ENCODE results near the gene SLC40A1.
A peak's percentile ranks its signal among the peaks of the same experiment; 100 is the strongest.

SLC40A1 gene

DNA sequence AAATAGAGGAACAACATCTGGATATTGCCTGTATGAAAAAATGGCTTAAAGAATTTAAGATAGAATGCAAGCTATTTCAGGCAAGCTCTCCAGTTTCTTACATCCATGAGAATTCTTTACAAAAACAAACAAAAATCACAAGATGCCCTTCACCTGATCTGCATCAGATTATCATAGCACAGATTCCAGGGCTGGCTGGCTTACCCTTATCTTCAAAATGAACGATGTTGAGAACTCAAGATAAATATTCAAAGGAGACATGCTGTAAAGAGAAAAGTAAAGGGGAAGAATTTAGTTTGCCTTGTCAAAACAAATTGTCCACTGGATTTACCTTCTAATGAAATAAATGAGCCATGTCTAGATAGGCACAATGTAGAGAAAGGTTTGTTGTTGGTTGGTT lies 18.7 kb upstream of the SLC40A1 start:
- no peak for DNase-seq (ENCODE audit: low spot score)

DNA sequence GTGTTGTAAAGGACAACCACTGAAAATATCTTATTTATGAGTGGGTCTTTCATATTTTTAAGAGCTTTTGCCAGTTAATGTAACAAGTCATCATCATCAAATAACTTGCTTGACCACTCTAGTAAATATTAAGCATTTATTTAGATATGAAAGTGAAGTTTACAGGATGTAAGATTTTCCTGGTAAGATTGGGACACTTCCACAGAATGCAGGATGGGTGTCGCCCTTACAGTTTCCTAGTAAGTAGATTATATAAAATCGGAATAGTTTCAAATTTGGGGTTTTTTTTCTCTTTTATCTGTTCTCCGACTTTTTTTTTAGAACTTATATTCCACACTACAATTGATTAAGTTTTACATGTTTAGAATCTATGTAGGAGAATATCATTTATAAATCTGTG lies 14.8 kb upstream of the SLC40A1 start:
- no peak for DNase-seq (ENCODE audit: low spot score)

DNA sequence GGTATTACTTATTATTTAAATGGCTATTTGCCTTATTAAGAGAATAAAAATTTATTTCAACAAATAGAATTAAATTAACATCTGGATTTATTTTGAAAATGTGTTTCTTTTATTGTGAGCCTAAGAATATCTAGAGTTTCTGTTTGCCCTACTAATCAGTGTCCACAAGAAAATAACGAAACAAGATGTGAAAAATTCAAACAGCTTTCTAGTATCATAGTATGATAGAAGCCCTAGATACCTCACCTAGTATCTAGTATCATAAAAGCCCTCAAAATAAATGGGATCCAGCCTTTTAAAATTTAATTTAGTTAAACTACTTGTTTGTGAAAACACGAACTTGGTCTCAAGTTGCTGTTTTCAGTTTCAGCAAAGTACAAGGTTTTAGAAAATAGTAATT lies 13.7 kb upstream of the SLC40A1 start:
- DNase-seq (ENCODE audit: low spot score) = no peak

DNA sequence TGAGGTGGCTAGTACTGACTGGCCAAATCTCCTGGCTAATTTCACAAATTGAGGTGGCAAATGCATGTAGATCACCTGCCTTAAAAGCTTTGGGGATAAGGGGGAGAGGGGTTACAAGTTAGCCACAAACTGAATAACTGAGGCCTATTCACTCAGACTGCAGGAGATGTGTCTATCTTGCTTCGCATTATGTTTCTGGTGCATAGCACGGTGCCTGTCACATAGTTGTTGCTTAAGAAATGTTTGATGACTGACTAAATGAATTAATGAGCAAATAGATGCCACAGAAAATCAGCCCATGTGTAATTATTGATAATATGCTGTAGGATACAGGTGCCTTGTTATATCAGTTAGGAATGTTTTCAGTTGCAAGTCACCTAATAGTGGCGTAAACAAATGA lies 12.5 kb upstream of the SLC40A1 start:
- no peak for DNase-seq (ENCODE audit: low spot score)

DNA sequence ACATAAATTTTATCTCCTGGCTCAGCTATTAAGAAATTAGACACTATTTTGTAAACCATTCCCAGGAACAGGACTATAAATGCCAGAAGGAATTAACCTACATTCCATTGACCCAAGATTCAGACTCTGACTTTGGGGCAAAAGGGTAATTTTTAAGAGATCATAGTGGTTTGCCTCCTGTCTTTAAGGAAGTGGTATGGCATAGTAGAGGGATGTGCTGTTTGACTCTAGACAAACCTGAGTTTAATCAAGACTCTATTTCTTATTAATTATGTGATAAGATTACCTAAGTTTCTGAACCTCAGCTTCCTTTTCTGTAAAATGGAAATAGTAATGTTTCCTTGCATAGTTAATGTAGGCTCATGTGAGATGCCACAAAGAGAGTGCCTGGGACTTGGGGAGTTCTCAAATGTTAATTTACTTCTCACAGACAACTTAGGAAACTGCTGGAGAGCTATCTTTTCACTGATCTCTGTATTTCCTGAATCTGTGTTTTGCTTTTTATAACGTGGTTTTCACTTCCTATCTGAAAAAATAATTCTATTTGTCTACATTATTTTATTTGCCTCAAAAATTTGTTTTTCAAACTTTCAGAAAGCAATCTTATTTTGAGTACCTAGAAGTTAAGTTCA lies 11.9 kb upstream of the SLC40A1 start:
- DNase-seq (ENCODE audit: low spot score) = no peak

DNA sequence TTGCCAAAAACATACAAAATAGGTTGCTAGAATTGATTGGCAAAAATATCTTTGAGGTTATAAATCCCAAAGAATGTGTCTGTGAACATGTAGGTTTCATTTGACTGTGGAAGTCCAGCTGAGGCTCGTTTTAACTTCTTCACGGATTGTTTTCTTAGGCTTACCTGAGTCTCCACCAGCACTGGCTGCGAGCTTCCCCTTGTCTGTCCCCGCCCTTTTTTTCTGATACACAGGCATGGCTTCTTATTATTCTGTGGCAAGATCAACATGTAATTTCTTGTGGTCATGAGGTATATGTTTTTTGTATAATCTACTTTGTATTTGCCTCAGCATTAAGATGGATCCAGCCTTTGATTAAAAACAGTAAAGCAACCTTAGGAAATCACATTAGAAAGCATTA lies 7.2 kb upstream of the SLC40A1 start:
- no peak for DNase-seq (ENCODE audit: low spot score)

DNA sequence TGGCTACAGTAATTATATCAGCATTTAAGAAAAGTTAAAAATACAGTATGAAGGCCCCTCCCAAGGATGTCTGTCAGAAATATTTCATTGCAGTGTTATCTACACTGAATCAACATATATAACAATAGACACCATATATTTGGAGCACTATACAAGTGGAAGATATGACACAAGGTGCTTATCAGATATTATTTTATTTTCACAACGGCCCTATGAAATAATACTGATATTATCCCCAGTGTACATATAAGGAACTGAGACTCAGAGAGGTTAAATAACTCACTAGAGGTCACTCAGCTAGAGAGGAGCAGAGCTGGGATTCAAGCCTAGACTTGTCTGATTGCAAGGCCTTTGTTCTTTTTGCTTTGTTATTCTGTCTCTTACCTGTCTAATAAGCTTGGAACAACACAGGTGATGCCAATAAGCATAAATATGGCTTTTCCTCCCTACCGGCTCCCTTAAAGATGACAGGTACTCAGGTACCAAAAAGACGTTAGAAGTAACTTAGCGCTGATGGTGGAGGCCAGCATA lies 4.7 kb upstream of the SLC40A1 start:
- DNase-seq (ENCODE audit: low spot score) = no peak

DNA sequence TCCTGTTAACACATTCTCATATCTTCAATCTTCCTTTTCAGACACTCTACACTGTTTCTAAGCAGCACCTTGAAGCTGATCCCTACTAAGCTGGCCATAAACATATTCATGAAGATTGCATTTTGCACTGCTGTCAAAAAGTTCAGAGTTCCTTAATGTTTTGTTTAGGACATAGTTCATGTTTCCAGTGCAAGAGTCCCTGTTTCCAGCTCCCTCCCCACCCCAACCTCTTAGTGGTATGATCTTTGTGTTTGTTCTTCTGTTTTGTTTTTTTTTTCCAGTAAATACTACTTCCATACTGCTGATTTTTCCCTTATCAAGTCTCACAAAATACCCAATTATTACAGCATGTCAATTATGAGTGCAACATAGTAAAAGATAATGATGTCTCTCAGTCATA lies 4.1 kb upstream of the SLC40A1 start:
- DNase-seq (ENCODE audit: low spot score) = no peak

DNA sequence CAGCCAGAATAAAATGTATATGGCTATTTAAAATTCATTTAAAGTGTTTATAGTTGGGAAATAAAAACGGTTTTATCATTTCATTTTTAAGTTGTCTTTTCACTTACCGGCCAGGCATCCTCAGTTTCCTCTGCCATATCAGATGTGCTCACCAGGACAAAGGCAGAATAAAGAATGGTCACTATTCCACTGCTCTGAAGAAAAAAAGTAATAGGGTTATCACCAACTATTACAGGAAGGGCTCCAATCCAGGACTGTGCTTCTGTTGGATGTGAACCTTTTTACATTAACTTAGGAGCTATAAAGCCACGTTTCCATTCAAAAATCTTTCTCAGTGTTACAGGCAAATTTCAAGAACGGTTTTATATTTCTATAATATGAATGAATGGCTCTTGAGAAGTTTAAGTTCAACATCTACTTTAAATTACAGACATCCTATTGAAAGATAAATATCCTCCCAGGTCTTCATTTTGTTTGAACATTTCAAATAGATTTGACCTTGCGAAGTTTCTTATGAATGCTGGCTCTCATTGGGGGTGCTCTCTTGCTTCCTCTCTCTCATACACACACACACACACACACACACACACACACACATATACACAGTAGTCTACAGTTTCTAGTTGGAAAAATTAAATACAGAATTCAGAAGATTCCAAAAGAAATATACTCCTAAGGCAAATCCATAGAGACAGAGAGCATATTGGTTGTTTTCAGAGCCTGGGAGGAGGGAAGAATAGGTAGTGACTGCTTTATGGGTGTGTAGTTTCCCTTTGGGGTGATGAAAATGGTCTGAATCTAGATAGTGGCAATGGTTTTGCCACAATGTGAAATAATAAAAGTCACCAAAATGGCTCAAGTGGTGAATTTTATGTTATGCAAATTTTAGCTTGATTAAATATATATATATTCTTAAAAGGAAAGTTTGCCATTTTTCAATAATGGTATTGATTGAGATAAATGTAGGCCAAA lies 2.9 kb upstream of the SLC40A1 start:
- no peak for DNase-seq (ENCODE audit: low spot score)

DNA sequence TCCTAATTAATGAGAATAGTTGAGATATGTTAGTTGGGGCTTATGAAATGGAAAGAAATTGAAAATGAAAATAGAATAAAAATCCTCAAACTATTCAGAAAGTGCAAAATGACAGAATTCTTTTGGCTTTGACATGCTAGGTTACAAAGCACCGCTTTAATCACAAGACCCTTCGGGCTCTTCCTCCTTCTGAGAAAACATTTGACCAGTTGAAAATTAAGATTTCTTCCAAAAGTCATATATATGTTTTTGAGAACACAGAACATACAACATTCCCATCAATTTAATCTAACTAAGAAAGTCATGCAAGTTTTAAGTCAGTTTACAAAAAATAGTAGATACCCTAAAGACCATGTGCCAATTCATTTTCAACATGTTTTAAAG lies 2.2 kb upstream of the SLC40A1 start:
- no peak for DNase-seq (ENCODE audit: low spot score)

DNA sequence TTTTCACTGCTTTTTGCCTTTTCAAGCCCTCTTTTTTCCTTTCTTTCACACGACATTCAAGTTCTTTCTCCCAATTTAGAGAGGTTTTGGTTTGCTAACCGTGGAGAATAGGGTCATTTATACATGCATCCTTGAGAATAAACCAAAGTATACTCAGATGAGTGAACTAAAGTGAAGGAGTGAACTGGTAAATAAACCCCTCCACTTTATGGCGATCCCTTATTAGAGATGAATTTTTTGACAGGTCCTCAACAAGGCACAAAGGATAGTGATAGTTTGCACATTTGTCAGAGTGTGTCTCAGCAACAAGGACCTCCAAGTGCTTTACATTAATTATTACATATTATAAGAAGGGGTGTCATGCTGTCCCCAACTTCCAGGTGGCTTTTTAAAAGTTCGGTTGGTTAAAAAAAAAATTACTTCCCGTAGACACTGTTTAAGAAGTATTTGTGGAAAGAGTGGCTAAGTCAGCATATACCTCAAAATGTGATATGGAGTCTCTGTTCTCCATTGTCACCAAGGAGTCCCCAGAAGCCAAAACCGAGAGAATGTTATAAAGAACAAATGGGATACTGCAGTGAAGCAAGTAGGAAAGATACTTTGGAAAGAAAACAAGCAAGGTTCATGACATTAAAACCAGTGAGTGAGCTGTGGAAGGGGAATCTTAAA lies 1.7 kb upstream of the SLC40A1 start:
- DNase-seq (ENCODE audit: low spot score) = no peak

DNA sequence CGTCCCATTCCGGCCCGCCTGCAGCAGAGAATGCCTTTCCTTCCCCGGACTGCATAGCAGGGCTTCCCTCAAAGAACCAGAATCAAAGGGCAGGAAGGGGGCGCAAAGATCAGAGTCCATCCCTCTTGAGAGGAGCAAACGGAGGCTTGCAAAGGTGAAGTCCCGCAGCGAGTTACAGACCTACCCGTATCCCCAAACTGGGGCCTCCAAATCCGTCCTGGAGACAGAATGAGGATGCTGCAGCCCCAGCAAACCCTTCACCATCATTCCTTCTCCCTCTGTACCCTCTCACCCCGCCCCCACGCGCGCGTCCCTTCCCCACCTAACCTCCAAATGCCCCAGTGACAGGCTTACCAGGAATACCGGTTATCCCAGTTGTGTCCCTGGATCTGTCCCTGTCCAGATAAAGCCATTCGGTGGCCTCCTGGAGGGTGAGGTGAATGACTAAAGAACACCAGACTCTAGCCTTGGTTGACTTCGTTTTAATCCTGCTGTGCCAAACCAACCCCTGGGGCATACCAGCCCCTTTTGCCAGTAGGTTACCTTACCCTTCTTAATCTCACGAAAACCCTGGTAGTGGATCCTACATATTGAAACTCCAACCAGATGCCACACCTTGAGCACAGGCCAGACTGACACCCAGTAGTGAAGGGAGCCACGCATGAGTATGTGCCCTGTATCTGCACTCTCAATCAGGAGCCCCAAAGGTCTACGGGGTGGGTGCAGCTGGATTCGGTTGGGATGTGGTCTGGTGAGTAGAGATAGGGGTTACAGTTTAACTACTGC lies 961 bp upstream of the SLC40A1 start:
- peak; percentile 31 for DNase-seq (ENCODE audit: low spot score)

DNA sequence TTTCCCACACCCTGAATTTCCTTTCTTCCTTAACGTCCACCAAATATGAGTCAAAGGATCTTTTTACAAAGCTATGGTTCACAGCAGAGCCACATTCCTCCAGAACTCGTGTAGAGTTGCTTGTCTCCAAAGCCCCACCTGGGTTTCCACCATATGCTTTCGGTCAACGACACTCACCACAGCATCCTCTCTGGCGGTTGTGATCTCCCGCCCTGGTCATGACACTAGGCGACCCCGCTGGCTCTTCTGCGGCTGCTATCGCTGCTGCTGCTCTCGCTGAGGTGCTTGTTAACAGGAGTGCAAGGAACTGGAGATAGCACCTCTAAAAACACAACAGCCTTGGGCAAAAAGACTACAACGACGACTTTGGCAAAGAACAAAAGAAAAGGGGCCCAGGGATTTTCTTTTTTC lies 340 bp downstream of the SLC40A1 start:
- DNase-seq (ENCODE audit: low spot score) = peak; percentile 70

DNA sequence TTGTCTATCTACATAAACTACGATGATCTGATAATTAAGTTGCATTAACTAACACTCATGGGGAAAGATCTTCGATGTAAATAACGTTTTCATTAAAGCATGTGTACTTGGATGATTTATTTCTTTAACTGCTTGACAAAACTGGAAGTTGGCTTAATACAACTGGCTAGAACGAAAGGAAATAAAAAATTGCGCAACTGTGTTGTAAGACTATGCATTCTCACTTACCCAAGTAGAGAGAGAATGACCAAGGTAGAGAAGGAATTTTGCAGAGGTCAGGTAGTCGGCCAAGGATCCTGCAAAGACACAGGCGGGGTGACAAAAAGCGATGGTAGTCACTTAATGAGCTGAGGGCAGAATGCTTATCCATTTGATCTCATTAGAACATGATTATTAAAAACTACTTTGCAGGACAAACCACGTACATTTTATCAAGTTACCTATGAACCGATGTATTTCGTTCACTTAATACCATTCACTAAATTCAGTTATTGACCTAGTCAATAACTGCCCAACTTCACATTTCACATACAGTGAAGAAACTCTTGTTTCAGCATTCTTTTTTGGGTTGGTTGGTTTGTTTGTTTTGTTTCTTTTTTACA lies 900 bp downstream of the SLC40A1 start:
- DNase-seq (ENCODE audit: low spot score) = no peak

DNA sequence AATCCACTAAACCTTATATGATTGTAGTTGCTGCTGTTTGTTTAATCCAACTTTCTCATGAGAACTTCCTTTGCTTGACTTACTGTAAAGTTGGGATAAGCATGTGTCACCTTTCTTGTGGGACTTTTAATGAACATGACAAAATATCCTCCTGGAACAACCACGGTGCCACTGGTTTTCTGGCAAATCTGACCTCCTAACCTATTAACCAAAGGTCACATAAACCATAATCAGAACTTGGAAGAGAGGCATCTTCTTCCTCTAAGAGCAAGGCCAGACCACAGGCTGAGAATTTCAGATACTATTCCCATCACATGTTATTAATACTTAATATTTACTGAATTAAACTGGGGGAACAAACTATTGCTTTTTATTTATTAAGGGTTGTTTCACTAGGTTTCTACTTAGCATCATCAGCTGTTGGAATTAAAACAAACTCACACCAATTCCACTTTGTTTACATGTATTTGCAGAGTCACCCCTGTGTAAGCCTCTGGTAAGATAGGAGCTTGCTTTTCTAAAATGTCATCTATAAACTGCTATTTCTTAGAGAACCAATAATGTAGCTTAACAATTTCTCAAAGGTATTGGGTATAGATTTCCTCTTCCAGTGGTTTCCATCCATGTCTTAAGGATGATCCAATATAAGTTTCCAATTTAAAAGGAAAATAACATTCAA lies 2.2 kb downstream of the SLC40A1 start:
- no peak for DNase-seq (ENCODE audit: low spot score)

DNA sequence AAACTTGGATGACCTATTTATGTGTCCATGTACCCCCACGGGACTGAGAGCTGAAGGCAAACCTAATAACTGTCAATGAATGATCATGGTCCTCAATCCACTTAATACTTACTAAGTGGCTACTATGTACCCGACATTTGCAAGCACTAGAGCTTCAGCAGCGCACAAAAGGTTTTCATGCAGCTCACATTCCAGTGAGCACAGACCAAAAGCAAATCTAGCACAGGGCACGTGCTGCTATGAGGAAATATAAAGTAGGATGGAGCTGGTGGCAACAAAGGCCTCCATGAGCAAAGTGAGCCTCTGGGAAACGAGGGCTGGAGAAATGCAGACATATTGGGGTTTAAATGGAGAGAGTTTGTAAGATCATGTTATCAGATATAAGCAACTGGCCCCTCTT lies 3.5 kb downstream of the SLC40A1 start:
- DNase-seq (ENCODE audit: low spot score) = no peak

DNA sequence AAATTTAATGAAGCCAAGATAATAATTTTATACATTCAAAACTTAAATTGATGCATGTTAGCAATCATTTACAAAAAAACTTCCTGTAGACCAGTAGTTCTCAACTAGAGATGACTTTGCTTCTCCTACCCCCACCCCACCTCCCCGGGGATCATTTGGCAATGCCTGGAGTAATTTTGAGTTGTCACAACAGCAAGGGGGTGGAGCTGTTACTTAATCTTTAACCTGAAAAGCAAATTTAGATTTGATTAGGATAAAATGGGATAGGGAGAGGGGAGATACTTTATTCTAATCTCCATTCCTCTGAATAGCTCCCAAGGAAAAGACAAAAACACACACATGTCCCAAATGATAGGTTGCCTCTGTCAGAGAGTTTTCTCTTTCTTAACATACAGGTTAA lies 4.2 kb downstream of the SLC40A1 start:
- DNase-seq (ENCODE audit: low spot score) = no peak

DNA sequence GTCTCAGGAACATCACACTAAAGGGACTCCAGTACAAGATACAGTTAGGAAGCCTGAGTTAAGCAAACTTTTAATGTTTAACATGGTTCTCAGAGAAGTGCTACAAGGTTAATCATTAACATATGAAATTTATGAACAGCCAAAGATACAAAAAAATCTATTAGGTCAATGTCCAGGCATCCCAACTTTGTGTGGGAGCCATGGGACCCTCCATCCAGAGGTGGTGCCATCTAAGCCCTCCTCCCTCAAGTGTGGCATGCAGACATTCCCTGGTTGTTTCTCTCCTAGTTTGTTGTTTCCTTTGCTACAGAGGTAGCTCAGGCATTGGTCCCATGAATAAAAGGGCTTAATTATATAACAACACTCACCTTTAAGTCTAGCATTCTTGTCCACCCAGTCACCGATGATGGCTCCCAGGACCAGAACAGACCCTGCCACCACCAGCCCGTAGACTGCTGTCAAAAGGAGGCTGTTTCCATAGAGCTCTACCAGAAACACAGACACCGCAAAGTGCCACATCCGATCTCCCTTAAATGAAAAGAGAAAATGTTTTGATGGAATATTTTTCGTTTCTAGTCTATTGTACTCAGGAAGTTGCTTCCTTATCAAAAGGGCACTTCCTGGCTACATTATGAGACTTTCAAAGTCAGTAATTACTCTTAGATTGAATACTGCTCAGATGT lies 5.7 kb downstream of the SLC40A1 start:
- DNase-seq (ENCODE audit: low spot score) = no peak

DNA sequence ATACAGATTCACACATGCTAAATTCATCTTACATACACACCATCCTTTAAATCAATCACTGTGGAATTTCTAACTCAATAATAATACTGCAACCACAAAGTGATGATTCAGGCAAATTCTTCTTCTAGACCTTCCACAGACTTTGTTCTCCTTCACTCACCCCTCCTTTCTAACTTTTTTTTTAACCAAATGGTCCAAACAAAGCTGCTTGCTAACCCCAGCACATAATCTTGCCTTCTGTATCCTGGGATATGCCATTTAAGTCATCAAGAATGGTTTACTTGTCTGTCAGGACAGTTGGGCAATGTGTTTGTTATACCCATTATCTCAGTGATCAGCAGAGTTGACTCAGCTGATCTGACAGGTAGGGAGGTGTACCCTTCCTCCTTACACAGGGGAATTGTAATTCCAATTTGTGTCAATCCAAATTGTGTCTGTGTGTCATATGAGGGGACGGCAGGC lies 10.0 kb downstream of the SLC40A1 start:
- no peak for DNase-seq (ENCODE audit: low spot score)

All from SK-N-DZ (cell line).